ELR (cell line): ENCODE measurements around the gene ANO10.
A peak's percentile ranks its signal among the peaks of the same experiment; 100 is the strongest.
"Not testable (repeated sequence)": the region's sequence is repeated elsewhere in the genome, so short reads cannot be mapped to it uniquely, and the experiment has no call there.

Experiments used
- DNase-seq: peaks from one replicate; pipeline ENCODE4 v3.0.0-alpha.2; 2015; ENCODE audit warnings: low read depth

The ANO10 gene, protein sequence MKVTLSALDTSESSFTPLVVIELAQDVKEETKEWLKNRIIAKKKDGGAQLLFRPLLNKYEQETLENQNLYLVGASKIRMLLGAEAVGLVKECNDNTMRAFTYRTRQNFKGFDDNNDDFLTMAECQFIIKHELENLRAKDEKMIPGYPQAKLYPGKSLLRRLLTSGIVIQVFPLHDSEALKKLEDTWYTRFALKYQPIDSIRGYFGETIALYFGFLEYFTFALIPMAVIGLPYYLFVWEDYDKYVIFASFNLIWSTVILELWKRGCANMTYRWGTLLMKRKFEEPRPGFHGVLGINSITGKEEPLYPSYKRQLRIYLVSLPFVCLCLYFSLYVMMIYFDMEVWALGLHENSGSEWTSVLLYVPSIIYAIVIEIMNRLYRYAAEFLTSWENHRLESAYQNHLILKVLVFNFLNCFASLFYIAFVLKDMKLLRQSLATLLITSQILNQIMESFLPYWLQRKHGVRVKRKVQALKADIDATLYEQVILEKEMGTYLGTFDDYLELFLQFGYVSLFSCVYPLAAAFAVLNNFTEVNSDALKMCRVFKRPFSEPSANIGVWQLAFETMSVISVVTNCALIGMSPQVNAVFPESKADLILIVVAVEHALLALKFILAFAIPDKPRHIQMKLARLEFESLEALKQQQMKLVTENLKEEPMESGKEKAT

DNA sequence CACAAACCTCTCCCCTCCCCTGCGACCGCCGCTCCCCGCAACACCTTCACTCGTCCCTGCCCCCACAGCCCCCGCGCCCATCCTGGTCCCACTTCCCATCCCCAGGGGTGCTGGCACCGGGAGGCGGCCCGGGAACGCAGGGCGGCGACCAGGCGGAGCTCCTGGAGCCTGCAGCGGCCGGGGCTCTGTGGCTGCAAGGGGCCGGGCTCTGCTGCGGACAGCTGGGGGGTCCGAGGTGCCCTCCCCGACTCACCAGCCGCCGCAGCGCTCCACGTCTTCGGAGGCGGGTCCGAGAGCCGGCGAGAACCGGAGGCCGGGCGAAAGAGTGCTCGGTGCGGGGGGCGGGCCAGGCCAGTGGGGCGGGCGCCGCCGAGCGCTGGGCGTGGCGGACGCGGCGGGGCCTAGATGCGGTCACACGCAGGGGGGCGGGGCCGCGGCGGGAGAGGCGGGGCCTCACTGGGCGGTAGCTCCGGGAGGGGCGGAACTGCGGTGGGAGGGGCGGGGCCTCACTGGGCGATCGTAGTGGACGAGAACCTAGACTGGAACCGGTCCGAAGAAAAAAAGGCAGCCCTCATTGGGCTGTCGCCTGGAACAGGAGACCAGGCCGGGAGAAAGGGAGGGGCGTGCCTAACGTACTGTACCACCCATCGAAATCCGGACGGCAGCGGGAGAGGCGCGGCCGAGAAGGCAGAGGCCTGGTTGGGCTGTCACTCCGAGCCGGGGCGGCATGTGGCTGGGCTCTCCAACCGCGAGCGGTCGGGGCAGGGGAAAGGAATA lies at the start of gene ANO10:
Gene ANO10 (minus strand): TSS at position 356 of the 777 bp plus-strand sequence. CDS start 16,159 bp downstream, outside the sequence.
- DNase-seq, result peak; percentile 99

DNA sequence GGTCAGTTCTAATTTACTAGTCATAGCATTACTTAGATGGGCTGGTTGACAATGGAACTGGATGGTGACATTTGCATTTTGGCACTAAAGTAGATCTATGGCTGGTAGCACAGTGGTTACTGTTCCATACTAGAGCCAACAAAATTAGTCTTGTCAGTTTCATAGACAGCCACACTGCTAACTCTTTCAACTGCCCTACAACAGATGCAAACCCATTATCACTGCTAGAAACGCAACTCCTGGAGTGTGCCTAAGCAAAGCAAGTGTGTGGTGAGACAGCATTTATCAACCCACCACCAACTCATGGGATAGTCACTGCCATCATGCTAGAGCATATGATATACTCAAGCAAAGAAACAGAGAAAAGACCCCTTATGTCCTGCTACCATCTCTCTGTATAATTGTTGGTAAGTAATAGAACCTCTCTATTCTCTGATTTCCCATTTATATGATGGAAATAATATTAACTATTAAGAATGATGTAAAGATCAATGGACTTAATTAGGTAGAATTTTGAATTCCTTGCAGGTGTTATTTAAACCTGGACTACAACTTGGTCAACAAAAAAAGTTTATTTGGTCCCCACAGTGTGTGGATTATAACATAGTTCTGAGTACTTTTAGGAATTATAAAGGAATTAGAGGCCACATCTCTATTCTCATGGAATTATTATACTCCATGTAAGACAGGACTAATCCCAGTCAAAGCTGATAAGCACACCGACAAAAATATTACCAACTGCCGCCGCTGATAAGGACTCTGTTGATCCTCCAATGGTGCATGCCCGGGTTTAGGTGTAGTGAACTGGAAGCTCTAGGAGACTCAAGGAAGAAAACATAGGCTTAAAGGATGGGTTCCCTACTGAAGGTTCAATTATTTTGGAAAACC lies 49.1 kb upstream of the ANO10 start:
- no peak for DNase-seq

DNA sequence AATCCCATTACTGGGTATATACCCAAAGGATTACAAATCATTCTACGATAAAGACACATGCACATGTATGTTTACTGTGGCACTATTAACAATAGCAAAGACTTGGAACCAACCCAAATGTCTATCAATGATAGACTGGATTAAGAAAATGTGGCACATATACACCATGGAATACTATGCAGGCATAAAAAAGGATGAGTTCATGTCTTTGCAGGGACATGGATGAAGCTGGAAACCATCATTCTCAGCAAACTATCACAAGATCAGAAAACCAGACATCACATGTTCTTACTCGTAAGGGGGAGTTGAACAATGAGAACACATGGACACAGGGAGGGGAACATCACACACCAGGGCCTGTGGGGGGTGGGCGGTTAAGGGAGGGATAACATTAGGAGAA lies 43.2 kb upstream of the ANO10 start:
- not testable (repeated sequence) for DNase-seq

DNA sequence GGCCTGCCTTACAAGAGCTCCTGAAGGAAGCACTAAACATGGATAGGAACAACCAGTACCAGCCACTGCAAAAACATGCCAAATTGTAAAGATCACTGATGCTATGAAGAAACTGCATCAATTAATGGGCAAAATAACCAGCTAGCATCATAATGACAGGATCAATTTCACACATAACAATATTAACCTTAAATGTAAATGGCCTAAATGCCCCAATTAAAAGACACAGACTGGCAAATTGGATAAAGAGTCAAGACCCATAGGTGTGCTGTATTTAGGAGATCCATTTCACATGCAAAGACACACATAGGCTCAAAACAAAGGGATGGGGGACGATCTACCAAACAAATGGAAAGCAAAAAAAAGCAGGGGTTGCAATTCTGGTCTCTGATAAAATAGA lies 39.6 kb upstream of the ANO10 start:
- DNase-seq, result not testable (repeated sequence)

DNA sequence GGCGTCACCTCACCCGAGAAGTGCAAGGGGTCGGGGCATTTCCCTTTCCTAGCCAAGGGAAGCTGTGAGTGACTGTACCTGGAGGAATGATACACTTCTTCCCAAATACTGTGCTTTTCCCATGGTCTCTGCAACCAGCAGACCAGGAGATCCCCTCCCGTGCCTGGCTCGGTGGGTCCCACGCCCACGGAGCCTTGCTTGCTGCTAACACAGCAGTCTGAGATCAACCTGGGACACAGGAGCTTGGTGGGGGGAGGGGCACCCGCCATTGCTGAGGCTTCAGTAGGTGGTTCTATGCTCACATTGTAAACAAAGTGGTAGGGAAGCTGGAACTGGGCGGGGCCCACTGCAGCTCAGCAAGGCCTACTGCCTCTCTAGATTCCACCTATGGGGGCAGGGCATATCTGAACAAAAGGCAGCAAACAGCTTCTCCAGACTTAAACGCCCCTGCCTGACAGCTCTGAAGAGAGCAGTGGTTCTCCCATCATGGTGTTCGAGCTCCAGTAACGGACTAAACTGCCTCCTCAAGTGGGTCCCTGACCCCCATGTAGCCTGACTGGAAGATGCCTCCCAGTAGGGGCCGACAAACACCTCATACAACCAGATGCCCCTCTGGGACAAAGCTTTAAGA lies 37.6 kb upstream of the ANO10 start:
- no peak for DNase-seq

DNA sequence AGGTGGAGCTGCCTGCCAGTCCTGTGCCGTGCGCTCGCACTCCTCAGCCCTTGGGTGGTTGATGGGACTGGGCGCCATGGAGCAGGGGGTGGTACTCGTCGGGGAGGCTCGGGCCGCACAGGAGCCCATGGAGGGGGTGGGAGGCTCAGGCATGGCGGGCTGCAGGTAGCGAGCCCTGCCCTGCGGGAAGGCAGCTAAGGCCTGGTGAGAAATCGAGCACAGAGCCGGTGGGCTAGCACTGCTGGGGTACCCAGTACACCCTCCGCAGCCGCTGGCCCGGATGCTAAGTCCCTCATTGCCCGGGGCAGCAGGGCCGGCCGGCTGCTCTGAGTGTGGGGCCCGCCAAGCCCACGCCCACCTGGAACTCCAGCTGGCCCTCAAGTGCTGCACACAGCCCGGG lies 34.6 kb upstream of the ANO10 start:
- DNase-seq, result not testable (repeated sequence)

DNA sequence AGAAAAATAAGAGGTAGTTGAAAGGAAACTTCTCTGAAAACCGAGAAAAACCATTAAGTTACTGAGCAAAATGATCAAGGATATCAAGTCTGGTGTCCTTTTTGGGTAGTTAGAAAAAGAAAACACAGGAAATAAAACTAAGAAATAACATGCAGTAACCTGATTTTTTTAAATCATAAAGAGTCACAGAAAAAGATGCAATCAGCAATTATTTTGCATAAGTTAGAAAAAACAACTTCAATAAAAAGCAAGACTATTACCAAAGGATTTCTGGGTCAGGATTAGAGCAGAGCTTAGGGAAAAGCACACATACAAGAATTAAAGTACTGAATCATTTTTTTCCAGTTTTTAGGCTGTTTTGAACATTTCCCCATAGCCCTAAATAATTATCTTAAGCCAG lies 28.5 kb upstream of the ANO10 start:
- DNase-seq, result no peak

DNA sequence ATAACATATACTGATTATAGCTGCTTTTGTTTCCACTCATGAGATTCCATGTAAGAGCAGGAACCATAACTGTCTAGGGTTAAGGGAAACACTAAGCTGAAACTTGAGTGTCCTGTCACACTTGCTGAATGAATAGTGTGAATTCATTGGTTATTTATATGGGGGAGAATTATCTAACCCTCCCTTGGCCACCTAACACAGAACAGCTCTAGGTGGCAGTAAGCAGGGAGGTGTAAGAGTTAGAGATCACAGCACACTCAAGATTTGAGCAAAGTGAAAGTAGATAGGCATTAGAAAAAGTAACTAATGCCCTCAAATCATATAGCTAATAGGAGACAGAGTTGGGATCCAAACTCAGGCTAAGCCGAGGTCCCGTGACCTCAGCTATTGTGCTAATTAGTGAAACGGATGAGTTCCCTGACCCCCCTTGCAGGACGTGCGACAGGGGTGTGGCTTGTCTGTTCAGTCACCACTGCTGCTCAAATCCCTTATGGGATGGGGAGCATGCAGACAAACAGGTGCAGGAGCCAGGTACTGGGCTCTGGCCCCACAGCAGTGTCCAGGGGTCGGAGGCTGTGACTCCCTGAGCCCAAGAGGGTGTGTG lies 27.7 kb upstream of the ANO10 start:
- DNase-seq, result no peak

DNA sequence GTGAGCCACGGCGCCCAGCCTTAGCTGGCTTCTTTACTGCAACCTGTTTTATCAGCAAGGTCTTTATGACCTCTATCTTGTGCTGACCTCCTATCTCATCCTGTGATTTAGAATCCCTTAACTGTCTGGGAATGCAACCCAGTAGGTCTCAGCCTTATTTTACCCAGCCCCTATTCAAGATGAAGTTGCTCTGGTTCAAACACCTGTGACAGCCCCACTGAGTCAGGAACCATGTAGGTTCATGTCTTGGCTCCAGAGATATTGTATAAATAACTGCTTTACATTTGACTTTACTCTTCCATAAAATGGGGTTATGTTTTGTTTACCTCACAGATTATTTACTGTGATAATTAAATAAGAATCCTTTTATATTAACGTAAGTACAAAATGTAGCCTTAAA lies 27.1 kb upstream of the ANO10 start:
- DNase-seq, result no peak

DNA sequence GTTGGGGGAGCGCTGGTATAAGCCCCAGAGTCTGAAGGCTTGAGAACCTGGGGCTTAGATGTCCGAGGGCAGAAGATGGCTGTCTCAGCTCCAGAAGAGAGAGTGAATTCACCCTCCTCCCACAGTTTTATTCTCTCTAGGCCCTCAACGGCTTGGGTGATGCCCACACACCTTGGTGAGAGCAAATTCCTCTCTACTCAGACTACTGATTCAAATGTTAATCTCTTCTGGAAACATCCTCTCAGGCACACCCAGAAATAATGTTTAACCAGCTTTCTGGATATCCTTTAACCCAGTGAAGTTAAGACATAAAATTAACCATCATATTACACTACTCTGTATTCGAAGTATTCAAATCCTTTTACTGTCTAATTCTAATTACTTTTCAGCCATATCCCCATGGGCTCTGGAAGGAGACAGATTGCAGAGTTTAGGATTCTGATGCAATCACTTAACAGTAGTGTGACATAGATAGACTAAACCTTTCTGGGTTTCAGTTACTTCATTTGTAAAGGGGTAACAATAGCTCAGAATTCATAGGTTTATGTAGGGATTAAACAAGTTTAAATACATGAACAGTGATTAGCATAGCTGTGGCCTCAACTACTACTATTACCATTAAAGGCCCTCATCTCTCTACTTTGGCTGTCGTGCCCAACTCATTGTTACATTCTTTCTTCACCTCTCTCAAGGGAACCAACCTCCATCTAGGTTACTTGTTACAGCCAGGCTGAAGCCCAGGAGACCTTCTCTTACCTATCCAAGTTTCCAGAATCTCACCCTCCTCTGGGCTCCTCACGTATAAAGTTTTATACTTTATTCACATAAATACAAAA lies 25.7 kb upstream of the ANO10 start:
- no peak for DNase-seq

DNA sequence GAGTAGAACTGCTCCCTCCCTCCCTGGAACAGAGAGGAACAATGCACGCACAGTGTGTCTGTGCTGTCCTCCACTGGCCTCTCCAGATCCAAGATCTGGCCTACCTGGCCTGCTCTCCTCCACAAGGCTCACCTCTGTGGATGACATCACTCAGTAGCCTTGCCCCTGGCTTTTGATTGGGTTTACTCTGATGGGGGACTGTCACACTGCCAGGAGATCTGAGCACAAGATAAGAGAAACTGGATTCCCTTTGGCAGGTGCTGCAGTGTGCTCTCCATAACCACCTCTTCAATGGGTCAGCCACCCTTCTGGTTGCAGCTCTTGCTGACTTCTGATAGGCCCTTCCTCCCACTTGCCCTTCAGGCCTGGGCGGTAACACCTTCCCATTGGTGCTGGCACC lies 22.6 kb upstream of the ANO10 start:
- no peak for DNase-seq

DNA sequence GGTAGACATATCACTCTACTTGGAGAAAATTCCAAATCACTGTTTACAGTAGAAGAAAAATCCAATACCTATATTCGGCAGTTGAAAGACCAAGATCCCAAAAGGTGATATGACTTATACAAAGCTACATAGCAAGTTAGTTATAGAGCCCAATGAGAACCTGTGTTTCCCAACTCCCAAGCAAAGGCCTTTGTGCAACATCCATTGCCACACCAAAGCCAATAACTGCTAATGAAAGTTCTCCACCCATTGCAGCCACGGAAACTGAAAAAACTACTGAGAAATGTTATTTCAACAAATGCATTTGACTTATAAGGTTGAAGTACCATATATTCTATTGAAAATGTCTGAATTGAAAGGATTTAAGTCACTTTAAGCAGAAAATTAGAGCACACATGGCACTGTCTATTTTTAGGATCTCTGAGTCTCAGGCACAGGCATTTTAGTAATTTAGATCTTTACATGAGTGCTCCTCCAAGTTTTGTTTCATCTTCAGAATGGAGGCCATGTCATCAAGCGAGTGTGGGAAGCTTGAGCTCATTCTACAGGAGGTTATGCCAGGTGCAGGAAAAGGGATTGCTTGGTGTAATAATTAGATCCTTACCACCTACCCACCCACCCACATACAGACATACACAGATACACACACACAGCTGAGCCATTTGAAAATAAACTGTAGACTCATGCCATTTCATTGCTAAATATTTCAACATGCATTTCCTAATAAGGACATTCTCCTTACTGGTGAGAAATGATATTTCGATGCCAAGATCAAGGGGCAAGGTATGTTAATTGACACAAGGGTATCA lies 19.7 kb upstream of the ANO10 start:
- DNase-seq, result no peak

DNA sequence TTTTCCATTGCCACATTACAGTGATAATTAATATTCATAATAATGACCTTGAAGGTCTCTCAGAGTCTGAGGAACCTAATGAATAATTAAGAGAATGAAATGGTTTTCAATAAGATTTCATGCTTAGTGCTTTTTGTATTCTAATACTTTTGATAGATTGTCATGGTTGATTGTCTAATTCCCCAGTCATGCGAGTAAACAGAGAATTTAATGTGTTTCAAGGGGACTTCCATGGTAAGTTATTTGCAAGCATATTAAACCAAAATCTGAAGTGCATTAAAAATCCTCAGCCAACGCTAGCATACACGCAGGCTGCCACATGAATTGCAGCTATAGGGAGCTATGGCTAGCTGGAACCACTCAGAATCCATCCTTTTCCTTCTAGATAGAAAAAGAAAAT lies 18.9 kb upstream of the ANO10 start:
- DNase-seq, result no peak

DNA sequence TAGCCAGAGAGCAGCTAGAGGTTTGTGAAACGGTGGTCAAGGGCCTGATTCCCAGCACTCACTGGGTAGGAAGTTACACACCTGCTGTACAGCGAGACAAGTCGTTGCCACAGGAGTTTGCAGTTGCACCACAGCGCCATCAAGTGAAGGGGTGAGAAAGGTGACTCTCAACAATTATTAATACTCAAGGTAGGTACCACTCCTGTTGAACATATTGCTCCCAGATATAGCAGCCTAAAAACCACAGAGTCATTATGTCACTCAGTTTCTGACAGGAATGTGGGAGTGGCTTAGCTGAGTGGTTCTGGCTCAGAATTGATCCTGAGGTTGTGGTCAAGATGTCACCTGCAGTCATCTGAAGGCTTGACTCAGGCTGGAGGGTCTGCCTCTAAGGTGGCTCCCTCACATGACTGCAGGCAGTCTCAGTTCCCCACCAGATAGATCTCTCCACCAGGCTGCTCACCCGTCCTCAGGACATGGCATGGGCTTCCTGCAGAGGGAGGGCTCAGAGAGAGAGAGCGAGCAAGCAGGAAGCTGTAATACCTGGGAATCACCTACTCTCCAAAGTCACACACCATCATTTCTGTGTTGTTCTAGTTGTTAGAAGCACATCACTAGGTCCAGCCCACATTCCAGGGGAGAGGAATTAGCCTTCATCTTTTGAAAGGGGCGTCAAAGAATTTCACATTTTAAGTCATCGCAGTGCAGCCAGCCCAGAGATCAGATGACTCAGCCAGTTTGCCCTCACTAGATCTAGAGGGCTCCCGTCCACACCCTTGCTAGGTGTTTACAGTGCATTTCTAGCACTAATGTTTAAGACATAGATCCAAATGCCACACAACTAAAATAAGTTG lies 17.0 kb upstream of the ANO10 start:
- peak; percentile 65 for DNase-seq

DNA sequence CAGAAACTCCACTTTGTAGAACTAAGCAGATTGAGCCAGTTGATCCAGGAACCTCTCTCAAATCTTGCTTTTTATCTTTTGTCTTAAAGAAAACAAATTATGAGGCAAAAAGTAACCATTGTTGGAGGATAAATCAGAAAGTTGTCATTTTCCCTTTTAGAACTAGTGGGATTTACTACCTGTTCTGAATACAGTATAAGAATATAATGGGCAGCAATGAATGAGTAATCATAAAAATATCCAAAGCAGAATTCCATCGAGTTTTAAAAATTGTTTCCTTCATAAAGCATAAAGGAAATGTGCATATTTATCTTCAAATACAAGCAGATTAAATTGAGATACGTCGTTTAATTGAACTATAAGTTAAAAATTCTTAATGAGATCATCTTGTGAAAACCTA lies 15.9 kb upstream of the ANO10 start:
- DNase-seq, result peak; percentile 7

DNA sequence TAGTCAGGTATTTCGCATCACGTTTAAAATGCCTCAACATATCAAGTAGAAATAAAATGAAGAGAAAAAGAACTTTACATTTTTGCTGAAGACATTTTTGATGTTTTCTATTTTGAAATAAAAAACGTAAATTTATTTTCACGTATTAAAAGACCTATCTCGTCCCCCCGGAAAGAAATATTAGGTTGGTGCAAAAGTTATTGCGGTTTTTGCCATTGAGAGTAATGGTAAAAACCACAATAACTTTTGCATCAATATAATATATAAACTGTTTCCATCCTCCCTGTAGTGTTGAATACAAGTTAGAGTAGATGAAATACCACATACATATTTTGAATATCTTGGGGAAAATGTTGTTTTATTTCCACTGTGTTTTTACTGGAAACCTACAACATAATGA lies 11.2 kb upstream of the ANO10 start:
- no peak for DNase-seq

DNA sequence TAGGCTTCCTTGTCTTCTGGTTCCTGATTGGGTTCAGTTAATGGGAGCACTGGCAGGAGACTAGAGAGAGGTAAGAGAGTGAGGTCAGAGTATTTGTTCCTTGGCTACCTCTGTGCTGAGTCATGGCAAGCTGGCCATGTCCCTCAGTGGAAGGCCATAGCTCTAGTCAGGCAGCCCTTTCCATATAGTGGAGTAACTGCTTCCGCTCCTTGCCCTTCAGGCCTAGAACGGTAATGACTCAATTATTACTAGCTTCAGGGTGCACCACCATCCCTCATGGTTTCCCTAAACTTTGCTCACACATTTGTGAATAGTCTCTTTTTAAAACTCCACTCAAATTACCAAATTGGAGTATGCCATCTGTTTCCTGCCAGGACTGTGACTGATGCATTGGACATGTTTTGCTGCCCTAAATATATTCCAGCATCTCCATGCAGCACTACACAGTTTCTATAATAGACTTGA lies 10.5 kb upstream of the ANO10 start:
- peak; percentile 97 for DNase-seq

DNA sequence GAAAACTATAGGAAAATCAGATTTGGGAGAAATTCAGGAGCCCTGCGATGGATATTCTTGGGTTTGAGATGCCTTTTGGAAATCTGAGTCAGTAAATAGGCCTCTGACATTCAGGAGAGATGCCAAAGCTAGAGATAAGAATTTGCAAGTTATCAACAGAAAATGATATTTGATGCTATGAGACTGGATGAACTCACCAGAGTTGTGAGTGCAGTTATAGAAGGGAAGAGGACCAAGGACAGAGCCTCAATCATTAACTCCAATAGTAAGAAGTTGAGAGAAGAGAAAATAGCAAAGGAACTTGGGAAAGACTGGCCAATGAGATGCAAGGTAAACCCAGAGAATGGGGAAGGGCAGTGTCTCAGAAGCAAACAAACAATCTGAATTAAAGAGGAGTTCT lies 7.9 kb upstream of the ANO10 start:
- DNase-seq, result no peak
